NCI-H1048 (cell line): ENCODE data around the gene ATP2B2.
"Not testable (repeated sequence)": the region's sequence is repeated elsewhere in the genome, so short reads cannot be mapped to it uniquely, and the experiment has no call there.

Experiments
- DNase-seq: peaks from one replicate; lab custom pipeline; 2025; lab: John Stamatoyannopoulos, UW

ATP2B2 gene

GRCh38 chr3:10505050-10505790, at the start of gene ATP2B2:
ATP2B2 (minus strand) TSS chr3:10505586; CDS start chr3:10449543, 56,043 bp downstream.
- no peak for DNase-seq

GRCh38 chr3:10554746-10555145, 49.4 kb upstream of the ATP2B2 start:
- no peak for DNase-seq

- DNase-seq, result no peak
Observed at GRCh38 chr3:10554236-10554611, 48.8 kb upstream of the ATP2B2 start.

GRCh38 chr3:10553591-10554235, 48.3 kb upstream of the ATP2B2 start:
- DNase-seq, result no peak

- no peak for DNase-seq
Observed at GRCh38 chr3:10552631-10552943, 47.2 kb upstream of the ATP2B2 start.

GRCh38 chr3:10551821-10552630, 46.6 kb upstream of the ATP2B2 start:
- no peak for DNase-seq

- no peak for DNase-seq
Observed at GRCh38 chr3:10551139-10551538, 45.8 kb upstream of the ATP2B2 start.

- no peak for DNase-seq
Observed at GRCh38 chr3:10550705-10551104, 45.3 kb upstream of the ATP2B2 start.

- no peak for DNase-seq
Observed at GRCh38 chr3:10549617-10550230, 44.3 kb upstream of the ATP2B2 start.

- DNase-seq, result no peak
Observed at GRCh38 chr3:10548992-10549391, 43.6 kb upstream of the ATP2B2 start.

- no peak for DNase-seq
Observed at GRCh38 chr3:10547841-10548783, 42.7 kb upstream of the ATP2B2 start.

GRCh38 chr3:10547413-10547812, 42.0 kb upstream of the ATP2B2 start:
- DNase-seq, result no peak

GRCh38 chr3:10546820-10547263, 41.5 kb upstream of the ATP2B2 start:
- no peak for DNase-seq

- DNase-seq, result no peak
Observed at GRCh38 chr3:10546181-10546624, 40.8 kb upstream of the ATP2B2 start.

- no peak for DNase-seq
Observed at GRCh38 chr3:10542518-10542917, 37.1 kb upstream of the ATP2B2 start.

- not testable (repeated sequence) for DNase-seq
Observed at GRCh38 chr3:10540347-10540746, 35.0 kb upstream of the ATP2B2 start.

- no peak for DNase-seq
Observed at GRCh38 chr3:10534066-10534465, 28.7 kb upstream of the ATP2B2 start.

GRCh38 chr3:10533737-10534023, 28.3 kb upstream of the ATP2B2 start:
- no peak for DNase-seq

GRCh38 chr3:10532939-10533736, 27.8 kb upstream of the ATP2B2 start:
- no peak for DNase-seq

GRCh38 chr3:10531031-10531430, 25.6 kb upstream of the ATP2B2 start:
- DNase-seq, result no peak

GRCh38 chr3:10530241-10530640, 24.9 kb upstream of the ATP2B2 start:
- no peak for DNase-seq
